Common myeloid progenitor, CD34-positive (primary cell): ENCODE data around the gene RAPGEFL1.
"Not testable (repeated sequence)": the region's sequence is repeated elsewhere in the genome, so short reads cannot be mapped to it uniquely, and the experiment has no call there.

Source experiments
- CTCF ChIA-PET: fragments of 350-600 bp; sonication (Branson Sonifier 250); formaldehyde crosslinking; loops from one replicate; lab custom pipeline; 2021; ENCODE audit warnings: antibody characterized with exemption; lab: Charles Lee
- POLR2A ChIA-PET: fragments of 350-600 bp; sonication (Branson Sonifier 250); formaldehyde crosslinking; loops from one replicate; lab custom pipeline; 2021; ENCODE audit warnings: antibody characterized with exemption; lab: Charles Lee
- DNase-seq, 3 donors: peaks; one replicate each; pipeline versions ENCODE4 v3.0.0 to v3.0.0-alpha.2; 2013
- H3K27ac ChIP-seq, 2 experiments: 1 replicate in 1 of 2; 2 replicates in 1 of 2; pipeline ENCODE4 v1.7.0; 2013; ENCODE audit warnings: inconsistent platforms in 2 of 2, low read length in 2 of 2, mild to moderate bottlenecking in 2 of 2, low read depth in 1 of 2, moderate library complexity in 1 of 2; ENCODE audit not compliant: severe bottlenecking in 2 of 2, insufficient read depth in 1 of 2, poor library complexity in 1 of 2
- H3K27me3 ChIP-seq, 5 experiments: replicated peaks in 2 of 5; 1 replicate in 3 of 5; 2 replicates in 2 of 5; pipeline versions ENCODE4 v1.6.1 to v1.7.0; 2013; ENCODE audit warnings: low read length in 4 of 5, mild to moderate bottlenecking in 2 of 5, moderate library complexity in 2 of 5, inconsistent platforms in 1 of 5; ENCODE audit not compliant: insufficient read depth in 5 of 5, control insufficient read depth in 4 of 5
- H3K36me3 ChIP-seq, 4 experiments: 1 replicate in 2 of 4; 2 replicates in 2 of 4; pipeline versions ENCODE4 v1.6.1 to v1.7.0; 2013; ENCODE audit warnings: low read length in 3 of 4, control low read depth in 1 of 4, mild to moderate bottlenecking in 1 of 4; ENCODE audit not compliant: control insufficient read depth in 4 of 4, insufficient read depth in 4 of 4
- H3K4me1 ChIP-seq, 4 experiments: 1 replicate in 3 of 4; 2 replicates in 1 of 4; pipeline versions ENCODE4 v1.6.1 to v1.7.1; 2013; ENCODE audit warnings: low read length in 3 of 4, mild to moderate bottlenecking in 3 of 4, control low read depth in 1 of 4, inconsistent platforms in 1 of 4, moderate library complexity in 1 of 4; ENCODE audit not compliant: control insufficient read depth in 4 of 4, insufficient read depth in 4 of 4; ENCODE audit errors: control extremely low read depth in 1 of 4
- H3K4me3 ChIP-seq, 7 experiments: 1 replicate in 4 of 7; 2 replicates in 3 of 7; pipeline versions ENCODE4 v1.5.1 to v1.7.0; 2013; ENCODE audit warnings: mild to moderate bottlenecking in 7 of 7, low read length in 6 of 7, moderate library complexity in 6 of 7, inconsistent platforms in 2 of 7, low read depth in 2 of 7, control low read depth in 1 of 7; ENCODE audit not compliant: insufficient read depth in 4 of 7, control insufficient read depth in 1 of 7; ENCODE audit errors: extremely low read depth in 1 of 7
- H3K9me3 ChIP-seq, 5 experiments: 1 replicate in 4 of 5; 2 replicates in 1 of 5; pipeline versions ENCODE4 v1.6.1 to v1.7.1; 2013; ENCODE audit warnings: low read length in 4 of 5, mild to moderate bottlenecking in 2 of 5, inconsistent platforms in 1 of 5, low read depth in 1 of 5, moderate library complexity in 1 of 5; ENCODE audit not compliant: control insufficient read depth in 4 of 5, insufficient read depth in 2 of 5; ENCODE audit errors: control extremely low read depth in 1 of 5
- WGBS: methylation state at CpG from one replicate; pipeline ENCODE4 v1.1.5; 2013; ENCODE audit not compliant: insufficient coverage; 5-methylcytosine and 5-hydroxymethylcytosine counted together

Gene RAPGEFL1

DNA sequence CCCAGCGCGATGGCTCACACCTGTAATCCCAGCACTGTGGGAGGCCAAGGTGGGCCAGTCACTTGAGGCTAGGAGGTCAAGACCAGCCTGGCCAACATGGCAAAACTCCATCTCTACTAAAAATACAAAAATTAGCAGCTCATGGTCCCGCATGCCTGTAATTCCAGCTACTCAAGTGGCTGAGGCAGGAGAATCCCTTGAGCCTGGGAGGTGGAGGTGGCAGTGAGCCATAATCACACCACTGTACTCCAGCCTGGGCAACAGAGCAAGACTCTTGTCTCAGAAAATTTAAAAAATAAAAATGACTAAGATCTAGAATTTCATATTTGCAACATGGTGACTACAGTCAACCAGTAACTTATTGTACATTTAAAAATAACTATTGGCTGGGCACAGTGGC lies 34.1 kb upstream of the RAPGEFL1 start:
- POLR2A ChIA-PET: interaction anchor here (0.7 kb wide), 1 partner anchor 37 kb away, joined by 4 read pairs; no protein-coding TSS in a partner anchor
- not testable (repeated sequence) for H3K27me3 ChIP-seq, H3K27ac ChIP-seq, H3K4me3 ChIP-seq, DNase-seq, H3K9me3 ChIP-seq
- CTCF ChIA-PET: interaction anchor here (0.8 to 1.3 kb wide), 4 partner anchors 15 to 30 kb away, joined by 3 to 5 read pairs (median 4); no protein-coding TSS in a partner anchor
- peaks cover 9 to 23% (median 18%) of the 10 kb centered on the region in 4 experiments for H3K4me1 ChIP-seq
- 100% methylated on average over 1 of the region's 3 CpGs for WGBS
- H3K36me3 ChIP-seq: peaks cover 7 to 31% (median 25%) of the 10 kb centered on the region in 4 experiments

DNA sequence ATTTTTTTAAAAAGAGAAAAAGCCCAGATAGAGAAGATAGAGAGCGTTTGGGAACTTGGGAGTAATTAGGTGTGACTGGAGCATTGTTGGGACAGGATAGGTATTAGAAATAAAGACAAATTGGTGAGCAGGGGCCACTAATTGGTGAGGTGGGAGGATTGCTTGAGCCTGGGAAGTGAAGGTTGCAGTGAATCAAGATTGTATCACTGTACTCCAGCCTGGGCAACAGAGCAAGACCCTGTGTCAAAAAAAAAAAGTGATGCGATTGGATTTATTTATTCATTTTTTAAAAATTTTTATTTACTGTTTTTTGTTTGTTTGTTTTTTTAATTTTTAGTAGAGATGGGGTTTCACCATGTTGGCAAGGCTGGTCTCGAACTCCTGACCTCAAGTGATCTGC lies 31.8 kb upstream of the RAPGEFL1 start:
- Histone ChIP-seq H3K36me3 (peaks cover 9 to 52% (median 39%) of the 10 kb centered on the region in 4 experiments), H3K4me1 (peaks cover 2 to 10% (median 9%) of the 10 kb centered on the region in 4 experiments), H3K9me3 (no peaks in the 10 kb centered on the region), H3K4me3 (no peak overlapping the region), H3K27me3 (no peaks in the 10 kb centered on the region), H3K27ac (no peak overlapping the region)
- ChIA-PET POLR2A (no interaction called here), CTCF (no interaction called here)
- no peak for DNase-seq
- WGBS: 100% methylated on average over 2 of the region's 3 CpGs

DNA sequence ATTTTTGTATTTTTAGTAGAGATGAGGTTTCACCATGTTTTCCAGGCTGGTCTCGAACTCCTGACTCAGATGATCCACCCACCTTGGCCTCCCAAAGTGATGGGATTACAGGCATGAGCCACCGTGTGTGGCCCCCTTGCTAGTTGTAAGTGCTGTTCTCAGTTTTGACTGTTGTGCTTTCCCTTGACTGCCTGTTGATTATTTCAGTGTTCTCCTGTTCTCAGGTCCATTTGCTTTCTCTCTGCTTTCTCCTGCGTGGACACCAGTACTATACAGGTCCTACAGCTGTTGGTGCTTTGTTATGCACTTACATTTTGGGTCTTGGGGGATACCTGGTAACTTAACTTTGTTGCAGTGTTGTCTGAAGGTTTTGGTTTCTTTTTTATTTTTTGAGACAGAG lies 28.7 kb upstream of the RAPGEFL1 start:
- CTCF ChIA-PET: interaction anchor here (1.1 to 2.3 kb wide), 5 partner anchors 14 to 134 kb away, joined by 3 to 9 read pairs (median 4); partner anchors contain the start of gene CSF3
- Histone ChIP-seq H3K4me3 (no peak overlapping the region), H3K27ac (no peak overlapping the region), H3K9me3 (no peaks in the 10 kb centered on the region), H3K4me1 (peaks cover 2 to 20% (median 13%) of the 10 kb centered on the region in 4 experiments), H3K27me3 (no peaks in the 10 kb centered on the region), H3K36me3 (peaks cover 9 to 50% (median 31%) of the 10 kb centered on the region in 4 experiments)
- WGBS: 100% methylated on average over 2 of the region's 3 CpGs
- no peak for DNase-seq
- POLR2A ChIA-PET: interaction anchor here (0.6 to 1.1 kb wide), 2 partner anchors 30 to 182 kb away, joined by 3 to 4 read pairs; no protein-coding TSS in a partner anchor

DNA sequence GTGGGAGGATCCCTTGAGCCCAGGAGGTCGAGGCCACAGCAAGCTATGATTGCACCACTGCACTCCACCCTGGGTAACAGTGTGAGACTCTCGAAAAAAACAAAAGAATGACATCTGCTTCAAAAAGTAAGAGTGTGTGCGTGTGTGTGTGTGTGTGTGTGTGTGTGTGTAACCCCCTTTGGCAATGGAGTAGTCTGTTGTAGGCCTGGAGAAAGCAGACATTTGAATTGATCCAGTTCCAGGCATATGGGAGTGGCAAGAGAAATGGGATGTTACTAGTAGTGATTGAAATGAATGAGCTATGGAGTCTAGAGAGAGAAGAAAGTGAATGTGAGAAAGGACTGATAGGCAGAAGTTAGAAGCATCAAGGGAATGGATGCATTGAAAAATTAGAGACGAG lies 27.0 kb upstream of the RAPGEFL1 start:
- WGBS: 83% methylated on average over 3 of the region's 4 CpGs
- ChIA-PET POLR2A (no interaction called here), CTCF (interaction anchor here (1.0 to 3.0 kb wide), 3 partner anchors 13 to 64 kb away, joined by 3 to 8 read pairs (median 3); no protein-coding TSS in a partner anchor)
- Histone ChIP-seq H3K9me3 (no peaks in the 10 kb centered on the region), H3K4me1 (peaks cover 2 to 22% (median 15%) of the 10 kb centered on the region in 4 experiments), H3K27me3 (no peaks in the 10 kb centered on the region), H3K27ac (no peak overlapping the region), H3K4me3 (no peak overlapping the region), H3K36me3 (peaks cover 9 to 58% (median 37%) of the 10 kb centered on the region in 4 experiments)
- DNase-seq: no peak

GRCh38 chr17:40151414-40151963 lies 25.8 kb upstream of the RAPGEFL1 start:
- Histone ChIP-seq H3K4me3 (no peak overlapping the region), H3K27me3 (no peaks in the 10 kb centered on the region), H3K27ac (no peak overlapping the region), H3K36me3 (peaks cover 13 to 58% (median 35%) of the 10 kb centered on the region in 4 experiments), H3K9me3 (no peaks in the 10 kb centered on the region), H3K4me1 (peaks cover 2 to 22% (median 15%) of the 10 kb centered on the region in 4 experiments)
- ChIA-PET CTCF (interaction anchor here (0.8 to 3.0 kb wide), 7 partner anchors 11 to 44 kb away, joined by 3 to 12 read pairs (median 4); partner anchors contain the start of gene CASC3), POLR2A (interaction anchor here (0.6 kb wide), 1 partner anchor 189 kb away, joined by 4 read pairs; no protein-coding TSS in a partner anchor)
- peak in 1 of 3 donors; percentile 11 for DNase-seq
- WGBS: 73% methylated on average over 2 of the region's 7 CpGs

DNA sequence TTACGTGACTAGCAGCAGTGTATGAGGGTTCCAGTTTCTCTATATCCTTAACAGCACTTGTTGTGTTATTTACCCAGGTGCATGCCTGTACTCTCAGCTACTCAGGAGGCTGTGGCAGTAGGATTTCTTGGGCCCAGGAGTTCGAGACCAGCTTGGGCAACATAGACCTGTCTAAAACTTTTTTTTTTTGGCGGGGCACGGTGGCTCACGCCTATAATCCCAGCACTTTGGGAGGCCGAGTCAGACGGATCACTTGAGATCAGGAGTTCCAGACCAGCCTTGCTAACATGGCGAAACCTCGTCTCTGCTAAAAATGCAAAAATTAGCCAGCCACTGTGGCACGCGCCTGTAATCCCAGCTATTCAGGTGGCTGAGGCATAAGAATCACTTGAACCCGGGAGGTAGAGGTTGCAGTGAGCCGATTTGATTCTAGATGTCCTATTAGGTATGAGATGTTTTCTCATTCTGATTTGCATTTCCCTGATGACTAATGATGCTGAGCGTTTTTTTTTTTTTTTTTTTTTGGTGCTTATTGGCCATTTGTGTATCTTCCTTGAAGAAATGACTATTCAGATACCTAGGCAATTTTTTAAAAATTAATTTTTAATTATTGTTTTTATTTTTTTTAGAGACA lies 23.6 kb upstream of the RAPGEFL1 start:
- H3K27me3 ChIP-seq: no peaks in the 10 kb centered on the region
- ChIA-PET POLR2A (no interaction called here), CTCF (interaction anchor here (0.6 to 2.6 kb wide), 6 partner anchors 10 to 40 kb away, joined by 3 to 12 read pairs (median 3); no protein-coding TSS in a partner anchor)
- H3K4me1 ChIP-seq: peaks cover 2 to 31% (median 19%) of the 10 kb centered on the region in 4 experiments
- H3K4me3 ChIP-seq: no peak overlapping the region
- H3K36me3 ChIP-seq: peaks cover 9 to 41% (median 22%) of the 10 kb centered on the region in 4 experiments
- 96% methylated on average over 13 of the region's 14 CpGs for WGBS
- no peak overlapping the region for H3K27ac ChIP-seq
- no peak for DNase-seq
- no peaks in the 10 kb centered on the region for H3K9me3 ChIP-seq
